Right lobe of liver (tissue), 4 donors: ENCODE results near the gene SUPT5H.

Source experiments
- CTCF ChIP-seq, 4 donors: fragments of 200-600 bp in 3 of 4; fragments of 450-650 bp in 1 of 4; IDR thresholded peaks; one replicate each; pipeline versions ENCODE4 v1.5.1 to v1.8.0; 2016 to 2022; ENCODE audit warnings: antibody characterized with exemption in 4 of 4, mild to moderate bottlenecking in 2 of 4
- POLR2A ChIP-seq: fragments of 450-650 bp; IDR thresholded peaks from one replicate; pipeline ENCODE4 v1.6.1; 2017; ENCODE audit warnings: antibody characterized with exemption, mild to moderate bottlenecking
- donor health status: DM: no; HTN: no; CAD: no.
- donor health status: DM: no; HTN: no; CAD: no.
- donor health status: DM: no; HTN: yes; CAD: no.

- TF ChIP-seq CTCF (IDR thresholded peaks at IDR 0.05) (no peak), POLR2A (no peak)
Measured at GRCh38 chr19:39501340-39501739, 56.0 kb downstream of the SUPT5H start.
